ENCODE measurements around the gene PFDN4.
A peak's percentile ranks its signal among the peaks of the same experiment; 100 is the strongest.

The PFDN4 gene

GRCh38 chr20:54166987-54167662, 40.8 kb upstream of the PFDN4 start:
- no peak overlapping the region for H3K27ac ChIP-seq (ENCODE audit: low read depth, low read length)

GRCh38 chr20:54167909-54168872, 39.7 kb upstream of the PFDN4 start:
- H3K4me3 ChIP-seq (ENCODE audit: low read length) = no peak overlapping the region
- no peaks in the 10 kb centered on the region for H3K9me3 ChIP-seq (ENCODE audit: insufficient read depth, low read depth, low read length)
- H3K27me3 ChIP-seq (ENCODE audit: insufficient read depth, low read length) = peaks cover 49% of the 10 kb centered on the region
- H3K4me1 ChIP-seq (ENCODE audit: insufficient read depth, low read length) = 0 out of 2 replicates have a peak, but pooled peaks cover 4% of the 10 kb centered on the region
- H3K27ac ChIP-seq (ENCODE audit: low read depth, low read length) = no peak overlapping the region
- H3K9ac ChIP-seq (ENCODE audit: low read depth, low read length) = no peak overlapping the region
- 82% methylated on average over 11 of the region's 11 CpGs for WGBS
- no peaks in the 10 kb centered on the region for H3K36me3 ChIP-seq (ENCODE audit: insufficient read depth, low read length)

More at GRCh38 chr20:54166987-54167662, 40.8 kb upstream of the PFDN4 start:
- Histone ChIP-seq H3K9me3 (ENCODE audit: insufficient read depth, low read depth, low read length) (no peaks in the 10 kb centered on the region), H3K36me3 (ENCODE audit: insufficient read depth, low read length) (no peaks in the 10 kb centered on the region), H3K27me3 (ENCODE audit: insufficient read depth, low read length) (peaks cover 38% of the 10 kb centered on the region), H3K9ac (ENCODE audit: low read depth, low read length) (no peak overlapping the region), H3K4me3 (ENCODE audit: low read length) (no peak overlapping the region), H3K4me1 (ENCODE audit: insufficient read depth, low read length) (0 out of 2 replicates have a peak, but pooled peaks cover 4% of the 10 kb centered on the region)
- WGBS = 95% methylated on average over 7 of the region's 7 CpGs

GRCh38 chr20:54168961-54169862, 38.7 kb upstream of the PFDN4 start:
- 86% methylated on average over 14 of the region's 14 CpGs for WGBS
- no peaks in the 10 kb centered on the region for H3K36me3 ChIP-seq (ENCODE audit: insufficient read depth, low read length)
- H3K27ac ChIP-seq (ENCODE audit: low read depth, low read length) = no peak overlapping the region
- no peak overlapping the region for H3K9ac ChIP-seq (ENCODE audit: low read depth, low read length)
- H3K9me3 ChIP-seq (ENCODE audit: insufficient read depth, low read depth, low read length) = no peaks in the 10 kb centered on the region
- no peak overlapping the region for H3K4me3 ChIP-seq (ENCODE audit: low read length)
- 0 out of 2 replicates have a peak, but pooled peaks cover 4% of the 10 kb centered on the region for H3K4me1 ChIP-seq (ENCODE audit: insufficient read depth, low read length)
- H3K27me3 ChIP-seq (ENCODE audit: insufficient read depth, low read length) = peaks cover 59% of the 10 kb centered on the region

- H3K27me3 ChIP-seq (ENCODE audit: insufficient read depth, low read length) = peaks cover 68% of the 10 kb centered on the region
- peaks cover 10% of the 10 kb centered on the region for H3K4me1 ChIP-seq (ENCODE audit: insufficient read depth, low read length)
- H3K9me3 ChIP-seq (ENCODE audit: insufficient read depth, low read depth, low read length) = no peaks in the 10 kb centered on the region
- no peak overlapping the region for H3K9ac ChIP-seq (ENCODE audit: low read depth, low read length)
- H3K4me3 ChIP-seq (ENCODE audit: low read length) = no peak overlapping the region
- no peak overlapping the region for H3K27ac ChIP-seq (ENCODE audit: low read depth, low read length)
- 76% methylated on average over 4 of the region's 4 CpGs for WGBS
- H3K36me3 ChIP-seq (ENCODE audit: insufficient read depth, low read length) = no peaks in the 10 kb centered on the region
Measured at GRCh38 chr20:54170026-54170471, 37.8 kb upstream of the PFDN4 start.

GRCh38 chr20:54170963-54171362, 36.9 kb upstream of the PFDN4 start:
- H3K9ac ChIP-seq (ENCODE audit: low read depth, low read length) = no peak overlapping the region
- no peaks in the 10 kb centered on the region for H3K36me3 ChIP-seq (ENCODE audit: insufficient read depth, low read length)
- H3K27ac ChIP-seq (ENCODE audit: low read depth, low read length) = no peak overlapping the region
- no peaks in the 10 kb centered on the region for H3K9me3 ChIP-seq (ENCODE audit: insufficient read depth, low read depth, low read length)
- H3K4me3 ChIP-seq (ENCODE audit: low read length) = no peak overlapping the region
- H3K27me3 ChIP-seq (ENCODE audit: insufficient read depth, low read length) = peaks cover 75% of the 10 kb centered on the region
- 92% methylated on average over 3 of the region's 3 CpGs for WGBS
- H3K4me1 ChIP-seq (ENCODE audit: insufficient read depth, low read length) = peaks cover 15% of the 10 kb centered on the region

GRCh38 chr20:54172532-54172855, 35.4 kb upstream of the PFDN4 start:
- no peak overlapping the region for H3K9ac ChIP-seq (ENCODE audit: low read depth, low read length)
- H3K27ac ChIP-seq (ENCODE audit: low read depth, low read length) = no peak overlapping the region
- H3K27me3 ChIP-seq (ENCODE audit: insufficient read depth, low read length) = peaks cover 85% of the 10 kb centered on the region
- WGBS = 25% methylated on average over 12 of the region's 12 CpGs
- no peaks in the 10 kb centered on the region for H3K36me3 ChIP-seq (ENCODE audit: insufficient read depth, low read length)
- peak overlapping the region; percentile 47 for H3K4me3 ChIP-seq (ENCODE audit: low read length)
- H3K9me3 ChIP-seq (ENCODE audit: insufficient read depth, low read depth, low read length) = no peaks in the 10 kb centered on the region
- peaks cover 15% of the 10 kb centered on the region for H3K4me1 ChIP-seq (ENCODE audit: insufficient read depth, low read length)

- no peak overlapping the region for H3K9ac ChIP-seq (ENCODE audit: low read depth, low read length)
- no peak overlapping the region for H3K27ac ChIP-seq (ENCODE audit: low read depth, low read length)
- WGBS = 2% methylated on average over 66 of the region's 66 CpGs
- peaks cover 15% of the 10 kb centered on the region for H3K4me1 ChIP-seq (ENCODE audit: insufficient read depth, low read length)
- H3K4me3 ChIP-seq (ENCODE audit: low read length) = peak overlapping the region; percentile 47
- H3K36me3 ChIP-seq (ENCODE audit: insufficient read depth, low read length) = no peaks in the 10 kb centered on the region
- no peaks in the 10 kb centered on the region for H3K9me3 ChIP-seq (ENCODE audit: insufficient read depth, low read depth, low read length)
- H3K27me3 ChIP-seq (ENCODE audit: insufficient read depth, low read length) = peaks cover 85% of the 10 kb centered on the region
Measured at GRCh38 chr20:54172856-54173652, 34.8 kb upstream of the PFDN4 start.

- Histone ChIP-seq H3K27me3 (ENCODE audit: insufficient read depth, low read length) (peaks cover 80% of the 10 kb centered on the region), H3K9ac (ENCODE audit: low read depth, low read length) (no peak within 1 kb of the TSS), H3K27ac (ENCODE audit: low read depth, low read length) (no peak within 1 kb of the TSS), H3K4me1 (ENCODE audit: insufficient read depth, low read length) (peaks cover 15% of the 10 kb centered on the region), H3K36me3 (ENCODE audit: insufficient read depth, low read length) (no peaks in the 10 kb centered on the region), H3K4me3 (ENCODE audit: low read length) (peak within 1 kb of the TSS; percentile 47), H3K9me3 (ENCODE audit: insufficient read depth, low read depth, low read length) (no peaks in the 10 kb centered on the region)
- 3% methylated on average over 61 of the region's 61 CpGs for WGBS
Measured at GRCh38 chr20:54173653-54174456, 34.0 kb upstream of the PFDN4 start, which contains the start of gene CYP24A1. Gene CYP24A1 (minus strand): TSS chr20:54173986. CDS start chr20:54173579, 407 bp downstream.

- Histone ChIP-seq H3K9me3 (ENCODE audit: insufficient read depth, low read depth, low read length) (no peaks in the 10 kb centered on the region), H3K9ac (ENCODE audit: low read depth, low read length) (no peak overlapping the region), H3K4me1 (ENCODE audit: insufficient read depth, low read length) (peaks cover 14% of the 10 kb centered on the region), H3K27me3 (ENCODE audit: insufficient read depth, low read length) (peaks cover 72% of the 10 kb centered on the region), H3K4me3 (ENCODE audit: low read length) (peak overlapping the region; percentile 47), H3K36me3 (ENCODE audit: insufficient read depth, low read length) (no peaks in the 10 kb centered on the region), H3K27ac (ENCODE audit: low read depth, low read length) (no peak overlapping the region)
- 3% methylated on average over 14 of the region's 18 CpGs for WGBS
Measured at GRCh38 chr20:54174457-54175175, 33.3 kb upstream of the PFDN4 start.
